ENCODE measurements around the gene MAP4K3. TPM values are rescaled to one million over a fixed set of nuclear protein-coding genes. Genes with fewer than 3 reads are reported as not detected.

Gene MAP4K3
- total and polyA plus RNA-seq, 8 donors: 8.2 to 23.1 (median 16.3) TPM

GRCh38 chr2:39338502-39338901, 98.6 kb downstream of the MAP4K3 start:
- Histone ChIP-seq H3K36me3 (no peaks in the 10 kb centered on the region), H3K4me1 (no peaks in the 10 kb centered on the region), H3K27ac (no peak overlapping the region), H3K9me3 (no peaks in the 10 kb centered on the region), H3K27me3 (no peaks in the 10 kb centered on the region), H3K4me3 (no peak overlapping the region)
- intact Hi-C loops (cut with DNase I): no loop called here
- DNase-seq (no peak), ATAC-seq (no peak), FAIRE-seq (no peak)
- 80 to 82% methylated on average over 3 of the region's 3 CpGs for WGBS, 2 donors
- TF ChIP-seq, protein P1, sequence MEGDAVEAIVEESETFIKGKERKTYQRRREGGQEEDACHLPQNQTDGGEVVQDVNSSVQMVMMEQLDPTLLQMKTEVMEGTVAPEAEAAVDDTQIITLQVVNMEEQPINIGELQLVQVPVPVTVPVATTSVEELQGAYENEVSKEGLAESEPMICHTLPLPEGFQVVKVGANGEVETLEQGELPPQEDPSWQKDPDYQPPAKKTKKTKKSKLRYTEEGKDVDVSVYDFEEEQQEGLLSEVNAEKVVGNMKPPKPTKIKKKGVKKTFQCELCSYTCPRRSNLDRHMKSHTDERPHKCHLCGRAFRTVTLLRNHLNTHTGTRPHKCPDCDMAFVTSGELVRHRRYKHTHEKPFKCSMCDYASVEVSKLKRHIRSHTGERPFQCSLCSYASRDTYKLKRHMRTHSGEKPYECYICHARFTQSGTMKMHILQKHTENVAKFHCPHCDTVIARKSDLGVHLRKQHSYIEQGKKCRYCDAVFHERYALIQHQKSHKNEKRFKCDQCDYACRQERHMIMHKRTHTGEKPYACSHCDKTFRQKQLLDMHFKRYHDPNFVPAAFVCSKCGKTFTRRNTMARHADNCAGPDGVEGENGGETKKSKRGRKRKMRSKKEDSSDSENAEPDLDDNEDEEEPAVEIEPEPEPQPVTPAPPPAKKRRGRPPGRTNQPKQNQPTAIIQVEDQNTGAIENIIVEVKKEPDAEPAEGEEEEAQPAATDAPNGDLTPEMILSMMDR (IDR thresholded peaks at IDR 0.05): no peak

GRCh38 chr2:39335930-39336329, 101.2 kb downstream of the MAP4K3 start:
- no peak overlapping the region for H3K4me3 ChIP-seq
- intact Hi-C loops (cut with DNase I): no loop called here

DNA sequence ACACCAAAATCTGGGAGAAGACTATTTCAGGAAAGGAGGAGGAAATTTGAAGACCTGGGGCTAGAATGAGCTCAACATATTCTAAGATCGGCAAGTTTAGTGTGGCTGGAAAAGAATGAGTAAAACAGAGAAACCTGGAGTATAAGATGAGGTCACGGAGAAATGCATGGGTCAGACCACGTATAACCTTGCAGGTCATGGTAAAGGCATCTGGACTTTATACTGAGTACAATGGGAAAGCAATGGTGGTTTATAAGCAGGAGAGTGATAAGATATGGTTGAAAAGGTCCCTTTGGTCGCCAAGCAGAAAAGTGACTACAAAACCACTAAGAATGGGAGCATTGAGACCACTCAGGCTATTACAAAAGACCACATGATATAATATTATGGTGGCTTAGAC, 102.1 kb downstream of the MAP4K3 start:
- no peaks in the 10 kb centered on the region for H3K36me3 ChIP-seq
- intact Hi-C loops (cut with DNase I): no loop called here
- TF ChIP-seq, protein P1 (IDR thresholded peaks at IDR 0.05): no peak
- 96 to 99% methylated on average over 4 of the region's 4 CpGs for WGBS, 2 donors
- no peaks in the 10 kb centered on the region for H3K27me3 ChIP-seq
- no peak overlapping the region for H3K27ac ChIP-seq
- H3K9me3 ChIP-seq: no peaks in the 10 kb centered on the region
- DNase-seq (no peak), ATAC-seq (no peak), FAIRE-seq (no peak)
- no peaks in the 10 kb centered on the region for H3K4me1 ChIP-seq
- no peak overlapping the region for H3K4me3 ChIP-seq

More at GRCh38 chr2:39335930-39336329, 101.2 kb downstream of the MAP4K3 start:
- TF ChIP-seq, protein P1 (IDR thresholded peaks at IDR 0.05): no peak
- FAIRE-seq: no peak
- H3K9me3 ChIP-seq: no peaks in the 10 kb centered on the region
- H3K36me3 ChIP-seq: no peaks in the 10 kb centered on the region
- no peaks in the 10 kb centered on the region for H3K27me3 ChIP-seq
- no peaks in the 10 kb centered on the region for H3K4me1 ChIP-seq
- 93% methylated on average over 3 of the region's 3 CpGs for WGBS, 2 donors
- ATAC-seq: no peak
- no peak overlapping the region for H3K27ac ChIP-seq
- no peak for DNase-seq

- Histone ChIP-seq H3K27ac (no peak overlapping the region), H3K4me1 (no peaks in the 10 kb centered on the region), H3K9me3 (no peaks in the 10 kb centered on the region), H3K4me3 (no peak overlapping the region), H3K36me3 (no peaks in the 10 kb centered on the region), H3K27me3 (no peaks in the 10 kb centered on the region)
- TF ChIP-seq, protein P1 (IDR thresholded peaks at IDR 0.05): no peak
- FAIRE-seq (no peak), DNase-seq (no peak), ATAC-seq (no peak)
- intact Hi-C loops (cut with DNase I): no loop called here
Measured at GRCh38 chr2:39334529-39334928, 102.6 kb downstream of the MAP4K3 start.

GRCh38 chr2:39326644-39327043, 110.4 kb downstream of the MAP4K3 start:
- Histone ChIP-seq H3K4me3 (no peak overlapping the region), H3K27me3 (no peaks in the 10 kb centered on the region), H3K27ac (no peak overlapping the region), H3K4me1 (no peaks in the 10 kb centered on the region), H3K36me3 (peaks cover 0 to 10% (median 0%) of the 10 kb centered on the region in 3 donors), H3K9me3 (no peaks in the 10 kb centered on the region)
- WGBS, 2 donors: 99% methylated on average over 5 of the region's 5 CpGs
- TF ChIP-seq, protein P1 (IDR thresholded peaks at IDR 0.05): no peak
- intact Hi-C loops (cut with DNase I): no loop called here
- FAIRE-seq: no peak
- DNase-seq: no peak
- ATAC-seq: no peak

Data from pancreas (tissue), 10 donors.